Loucy (cell line): ENCODE measurements around the gene HOXA9.

Experiments used
- H2AFZ ChIP-seq: fragments of 200-600 bp; sonication (generic); 2 replicates; pipeline ENCODE4 v1.6.0; 2016; ENCODE audit warnings: antibody characterized with exemption, mild to moderate bottlenecking, low read length, moderate library complexity
- H3F3A ChIP-seq: fragments of 200-600 bp; 2 replicates; pipeline ENCODE4 v1.6.0; 2016; ENCODE audit warnings: antibody characterized with exemption, low read depth, mild to moderate bottlenecking
- H3K27me3 ChIP-seq: fragments of 200-600 bp; sonication (generic); 2 replicates; pipeline ENCODE4 v1.6.1; 2014; ENCODE audit warnings: low read length, mild to moderate bottlenecking; ENCODE audit not compliant: insufficient read depth, poor library complexity, severe bottlenecking
- H3K36me3 ChIP-seq: fragments of 200-600 bp; sonication (generic); 2 replicates; pipeline ENCODE4 v1.6.1; 2016; ENCODE audit warnings: low read length; ENCODE audit not compliant: insufficient read depth
- H3K4me1 ChIP-seq: fragments of 200-600 bp; sonication (generic); 2 replicates; pipeline ENCODE4 v1.5.1; 2014; ENCODE audit warnings: low read length, mild to moderate bottlenecking; ENCODE audit not compliant: insufficient read depth, poor library complexity, severe bottlenecking
- H3K4me2 ChIP-seq: fragments of 200-600 bp; sonication (generic); 2 replicates; pipeline ENCODE4 v1.6.0; 2014; ENCODE audit warnings: antibody characterized with exemption, low read length, low read depth, mild to moderate bottlenecking; ENCODE audit not compliant: poor library complexity, severe bottlenecking
- H3K4me3 ChIP-seq: fragments of 200-600 bp; sonication (generic); 2 replicates; pipeline ENCODE4 v1.5.1; 2014; ENCODE audit warnings: low read length, mild to moderate bottlenecking, mixed read lengths; ENCODE audit not compliant: poor library complexity, severe bottlenecking
- H3K79me2 ChIP-seq: fragments of 200-600 bp; sonication (generic); 2 replicates; pipeline ENCODE4 v1.6.1; 2014; ENCODE audit warnings: low read length; ENCODE audit not compliant: insufficient read depth
- H3K9ac ChIP-seq: fragments of 200-600 bp; sonication (generic); 2 replicates; pipeline ENCODE4 v1.6.0; 2014; ENCODE audit warnings: mild to moderate bottlenecking, low read depth, low read length, moderate library complexity; ENCODE audit not compliant: poor library complexity, severe bottlenecking
- H3K9me2 ChIP-seq: fragments of 200-600 bp; sonication (generic); replicated peaks from 2 replicates; pipeline ENCODE4 v1.6.1; 2016; ENCODE audit warnings: low read depth, low read length, mixed read lengths
- H3K9me3 ChIP-seq: fragments of 200-600 bp; sonication (generic); 2 replicates; pipeline ENCODE4 v1.6.1; 2014; ENCODE audit warnings: mild to moderate bottlenecking, antibody characterized with exemption, low read length, low read depth; ENCODE audit not compliant: insufficient read depth
- H4K20me1 ChIP-seq: fragments of 200-600 bp; sonication (generic); 2 replicates; pipeline ENCODE4 v1.6.0; 2014; ENCODE audit warnings: antibody characterized with exemption, low read length, mild to moderate bottlenecking; ENCODE audit not compliant: insufficient read depth, poor library complexity, severe bottlenecking
- EZH2phosphoT487 ChIP-seq: fragments of 200-600 bp; IDR thresholded peaks from 2 replicates; pipeline ENCODE4 v1.6.1; 2018; ENCODE audit warnings: antibody characterized with exemption, mild to moderate bottlenecking, moderate library complexity, borderline replicate concordance
- TF ChIP-seq, protein P1 (sequence below): fragments of 200-600 bp; sonication (generic); conservative IDR thresholded peaks from 2 replicates; pipeline ENCODE4 v1.5.1; 2014; ENCODE audit warnings: mild to moderate bottlenecking, antibody characterized with exemption, low read length

HOXA9 gene

GRCh38 chr7:27113991-27114769, 51.2 kb downstream of the HOXA9 start:
- no peak for TF ChIP-seq EZH2phosphoT487
- TF ChIP-seq, protein P1, sequence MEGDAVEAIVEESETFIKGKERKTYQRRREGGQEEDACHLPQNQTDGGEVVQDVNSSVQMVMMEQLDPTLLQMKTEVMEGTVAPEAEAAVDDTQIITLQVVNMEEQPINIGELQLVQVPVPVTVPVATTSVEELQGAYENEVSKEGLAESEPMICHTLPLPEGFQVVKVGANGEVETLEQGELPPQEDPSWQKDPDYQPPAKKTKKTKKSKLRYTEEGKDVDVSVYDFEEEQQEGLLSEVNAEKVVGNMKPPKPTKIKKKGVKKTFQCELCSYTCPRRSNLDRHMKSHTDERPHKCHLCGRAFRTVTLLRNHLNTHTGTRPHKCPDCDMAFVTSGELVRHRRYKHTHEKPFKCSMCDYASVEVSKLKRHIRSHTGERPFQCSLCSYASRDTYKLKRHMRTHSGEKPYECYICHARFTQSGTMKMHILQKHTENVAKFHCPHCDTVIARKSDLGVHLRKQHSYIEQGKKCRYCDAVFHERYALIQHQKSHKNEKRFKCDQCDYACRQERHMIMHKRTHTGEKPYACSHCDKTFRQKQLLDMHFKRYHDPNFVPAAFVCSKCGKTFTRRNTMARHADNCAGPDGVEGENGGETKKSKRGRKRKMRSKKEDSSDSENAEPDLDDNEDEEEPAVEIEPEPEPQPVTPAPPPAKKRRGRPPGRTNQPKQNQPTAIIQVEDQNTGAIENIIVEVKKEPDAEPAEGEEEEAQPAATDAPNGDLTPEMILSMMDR, result no peak
- Histone ChIP-seq H2AFZ (no peak overlapping the region), H3K9me3 (no peaks in the 10 kb centered on the region), H4K20me1 (peaks cover 51% of the 10 kb centered on the region), H3K27me3 (no peaks in the 10 kb centered on the region), H3K4me3 (no peak overlapping the region), H3K4me2 (no peak overlapping the region), H3K79me2 (peaks cover 91% of the 10 kb centered on the region), H3F3A (no peaks in the 10 kb centered on the region), H3K9me2 (no peaks in the 10 kb centered on the region), H3K4me1 (no peaks in the 10 kb centered on the region), H3K36me3 (peaks cover 91% of the 10 kb centered on the region; the same call in 1 of the 2 replicates), H3K9ac (no peak overlapping the region)

GRCh38 chr7:27112955-27113949, 52.1 kb downstream of the HOXA9 start:
- Histone ChIP-seq H3K4me3 (no peak overlapping the region), H3F3A (no peaks in the 10 kb centered on the region), H3K9ac (no peak overlapping the region), H4K20me1 (peaks cover 44% of the 10 kb centered on the region), H3K9me3 (no peaks in the 10 kb centered on the region), H3K36me3 (peaks cover 91% of the 10 kb centered on the region; the same call in 1 of the 2 replicates), H3K4me1 (no peaks in the 10 kb centered on the region), H2AFZ (no peak overlapping the region), H3K79me2 (peaks cover 85% of the 10 kb centered on the region), H3K4me2 (no peak overlapping the region), H3K27me3 (no peaks in the 10 kb centered on the region), H3K9me2 (no peaks in the 10 kb centered on the region)
- no peak for TF ChIP-seq EZH2phosphoT487
- TF ChIP-seq, protein P1, result no peak
